A673 (cell line): Measurements from ENCODE around the gene HCK. TPM values are rescaled to one million over a fixed set of nuclear protein-coding genes. Genes with fewer than 3 reads are reported as not detected.

Source experiments
- BruUV-seq: library from RNA; stranded (reverse); fragments of 400-500 nt; replicated peaks from 2 replicates; lab custom pipeline; 2021; lab: Mats Ljungman, UMichigan
- CTCF ChIA-PET: fragments of 300-600 bp; sonication (Branson Sonifier 250); formaldehyde crosslinking; loops from one replicate; lab custom pipeline; 2022; ENCODE audit warnings: antibody characterized with exemption; lab: Charles Lee
- POLR2A ChIA-PET: fragments of 300-600 bp; sonication (Branson Sonifier 250); formaldehyde crosslinking; loops from one replicate; lab custom pipeline; 2022; ENCODE audit warnings: antibody characterized with exemption; ENCODE audit not compliant: low non-redundant PET; lab: Charles Lee
- DNase-seq: peaks from one replicate; pipeline ENCODE4 v3.0.0-alpha.2; 2015; ENCODE audit warnings: low spot score
- H3K27ac ChIP-seq: fragments of 200-600 bp; sonication (generic); 2 replicates; pipeline ENCODE4 v1.5.1; 2016; ENCODE audit warnings: mixed run types, low read depth, mild to moderate bottlenecking, mixed read lengths, antibody characterized with exemption, low read length; ENCODE audit not compliant: poor library complexity, severe bottlenecking
- H3K27me3 ChIP-seq: fragments of 200-600 bp; sonication (generic); replicated peaks from 2 replicates; pipeline ENCODE4 v1.6.1; 2017; ENCODE audit warnings: mixed run types, low read depth, mild to moderate bottlenecking, mixed read lengths, antibody characterized with exemption, low read length; ENCODE audit not compliant: insufficient read depth, poor library complexity
- H3K36me3 ChIP-seq: fragments of 200-600 bp; sonication (generic); 2 replicates; pipeline ENCODE4 v1.6.1; 2016; ENCODE audit warnings: mixed run types, mild to moderate bottlenecking, mixed read lengths, antibody characterized with exemption, low read length; ENCODE audit not compliant: insufficient read depth, poor library complexity, severe bottlenecking
- H3K4me1 ChIP-seq: fragments of 200-600 bp; sonication (generic); 2 replicates; pipeline ENCODE4 v1.6.1; 2017; ENCODE audit warnings: mixed run types, mild to moderate bottlenecking, mixed read lengths, antibody characterized with exemption, low read length; ENCODE audit not compliant: insufficient read depth, poor library complexity, severe bottlenecking
- H3K4me3 ChIP-seq: fragments of 200-600 bp; sonication (generic); 2 replicates; pipeline ENCODE4 v1.5.1; 2016; ENCODE audit warnings: low read depth, mixed run types, mild to moderate bottlenecking, mixed read lengths, low read length; ENCODE audit not compliant: poor library complexity, severe bottlenecking
- H3K9me3 ChIP-seq: fragments of 200-600 bp; sonication (generic); 2 replicates; pipeline ENCODE4 v1.6.1; 2016; ENCODE audit warnings: mixed run types, low read depth, mild to moderate bottlenecking, mixed read lengths, antibody characterized with exemption, low read length; ENCODE audit not compliant: poor library complexity, severe bottlenecking
- EZH2 ChIP-seq: fragments of 200-600 bp; sonication (generic); IDR thresholded peaks from 2 replicates; pipeline ENCODE4 v1.6.1; 2017; ENCODE audit warnings: borderline replicate concordance, low read depth, mild to moderate bottlenecking, mixed read lengths, antibody characterized with exemption, low read length; ENCODE audit not compliant: poor library complexity, severe bottlenecking
- intact Hi-C: fragments of 100-400 bp; cut with micrococcal nuclease; formaldehyde crosslinking; loops from one replicate; pipeline ENCODE4 v1.10.0; 2022; ENCODE audit not compliant: unreplicated experiment
- total RNA-seq: library from RNA; stranded (reverse); gene quantifications from 2 replicates; pipeline ENCODE4 v1.2.3, GENCODE V29; 2021
- TF ChIP-seq, protein P1 (sequence below): fragments of 300-800, 200-600 bp; sonication (generic); conservative IDR thresholded peaks from 2 replicates; pipeline ENCODE4 v1.5.1; 2017; ENCODE audit warnings: low read depth, mild to moderate bottlenecking, antibody characterized with exemption, low read length, moderate library complexity, mixed read lengths

HCK gene
- total RNA-seq, 1 experiment from 2014 or later, result not detected

DNA sequence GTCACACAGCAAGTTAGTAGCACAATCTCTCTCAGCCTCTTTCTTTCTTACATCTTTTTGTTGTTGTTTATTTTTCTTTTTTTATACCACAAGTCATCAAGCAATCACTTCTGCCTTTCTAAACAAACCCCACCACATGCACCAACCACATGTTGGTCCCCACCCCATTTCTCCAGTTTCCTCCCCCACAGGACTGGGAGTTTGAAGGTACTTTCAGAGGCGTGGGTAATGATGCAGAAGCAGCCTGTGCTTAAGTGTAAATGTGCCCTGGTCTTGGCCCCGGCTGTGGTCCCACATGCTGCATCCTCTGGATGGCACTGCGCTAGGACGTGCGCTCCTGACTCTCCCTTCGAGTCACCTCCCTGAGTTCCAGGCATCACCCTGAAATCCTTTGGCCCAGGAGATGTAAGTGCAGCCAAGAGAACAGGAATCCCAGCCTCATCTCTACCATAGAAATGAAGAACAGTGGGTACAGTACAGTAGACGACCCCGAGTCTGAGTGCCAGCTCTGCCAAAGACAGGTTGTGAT, 5.7 kb downstream of the HCK start:
- no peak for TF ChIP-seq EZH2
- TF ChIP-seq, protein P1, sequence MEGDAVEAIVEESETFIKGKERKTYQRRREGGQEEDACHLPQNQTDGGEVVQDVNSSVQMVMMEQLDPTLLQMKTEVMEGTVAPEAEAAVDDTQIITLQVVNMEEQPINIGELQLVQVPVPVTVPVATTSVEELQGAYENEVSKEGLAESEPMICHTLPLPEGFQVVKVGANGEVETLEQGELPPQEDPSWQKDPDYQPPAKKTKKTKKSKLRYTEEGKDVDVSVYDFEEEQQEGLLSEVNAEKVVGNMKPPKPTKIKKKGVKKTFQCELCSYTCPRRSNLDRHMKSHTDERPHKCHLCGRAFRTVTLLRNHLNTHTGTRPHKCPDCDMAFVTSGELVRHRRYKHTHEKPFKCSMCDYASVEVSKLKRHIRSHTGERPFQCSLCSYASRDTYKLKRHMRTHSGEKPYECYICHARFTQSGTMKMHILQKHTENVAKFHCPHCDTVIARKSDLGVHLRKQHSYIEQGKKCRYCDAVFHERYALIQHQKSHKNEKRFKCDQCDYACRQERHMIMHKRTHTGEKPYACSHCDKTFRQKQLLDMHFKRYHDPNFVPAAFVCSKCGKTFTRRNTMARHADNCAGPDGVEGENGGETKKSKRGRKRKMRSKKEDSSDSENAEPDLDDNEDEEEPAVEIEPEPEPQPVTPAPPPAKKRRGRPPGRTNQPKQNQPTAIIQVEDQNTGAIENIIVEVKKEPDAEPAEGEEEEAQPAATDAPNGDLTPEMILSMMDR, result no peak
- ChIA-PET CTCF (no interaction called here), POLR2A (no interaction called here)
- DNase-seq, result no peak
- H3K27me3 ChIP-seq, result peaks cover 46% of the 10 kb centered on the region
- BruUV-seq, result no TSS peak
- no peak overlapping the region for H3K4me3 ChIP-seq
- no peaks in the 10 kb centered on the region for H3K9me3 ChIP-seq
- no peaks in the 10 kb centered on the region for H3K4me1 ChIP-seq
- intact Hi-C loops, result no loop called here
- no peak overlapping the region for H3K27ac ChIP-seq
- no peaks in the 10 kb centered on the region for H3K36me3 ChIP-seq

DNA sequence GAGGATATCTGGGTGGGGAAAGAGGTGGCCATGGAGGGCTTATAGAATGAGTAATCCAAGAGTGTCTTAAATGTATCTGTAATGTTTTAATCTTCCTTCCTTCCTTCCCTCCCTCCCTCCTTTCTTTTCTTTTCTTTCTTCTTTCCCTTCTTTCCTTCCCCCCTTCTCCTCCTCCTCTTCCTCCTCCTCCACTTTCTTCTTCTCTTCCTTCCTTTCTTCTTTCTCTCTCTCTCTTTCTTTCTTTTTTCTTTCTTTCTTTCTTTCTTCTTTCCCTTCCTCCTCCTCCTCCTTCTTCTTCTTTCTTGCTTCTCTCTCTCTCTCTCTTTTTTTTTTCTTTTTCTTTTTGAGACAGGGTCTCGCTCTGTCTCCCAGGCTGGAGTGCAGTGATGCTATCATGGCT, 7.1 kb downstream of the HCK start:
- ChIA-PET CTCF (no interaction called here), POLR2A (no interaction called here)
- no peak for DNase-seq
- no peaks in the 10 kb centered on the region for H3K9me3 ChIP-seq
- H3K36me3 ChIP-seq, result no peaks in the 10 kb centered on the region
- intact Hi-C loops, result no loop called here
- H3K27ac ChIP-seq, result no peak overlapping the region
- H3K27me3 ChIP-seq, result peaks cover 36% of the 10 kb centered on the region
- TF ChIP-seq, protein P1, result no peak
- TF ChIP-seq EZH2, result no peak
- H3K4me1 ChIP-seq, result no peaks in the 10 kb centered on the region
- no TSS peak for BruUV-seq
- H3K4me3 ChIP-seq, result no peak overlapping the region

DNA sequence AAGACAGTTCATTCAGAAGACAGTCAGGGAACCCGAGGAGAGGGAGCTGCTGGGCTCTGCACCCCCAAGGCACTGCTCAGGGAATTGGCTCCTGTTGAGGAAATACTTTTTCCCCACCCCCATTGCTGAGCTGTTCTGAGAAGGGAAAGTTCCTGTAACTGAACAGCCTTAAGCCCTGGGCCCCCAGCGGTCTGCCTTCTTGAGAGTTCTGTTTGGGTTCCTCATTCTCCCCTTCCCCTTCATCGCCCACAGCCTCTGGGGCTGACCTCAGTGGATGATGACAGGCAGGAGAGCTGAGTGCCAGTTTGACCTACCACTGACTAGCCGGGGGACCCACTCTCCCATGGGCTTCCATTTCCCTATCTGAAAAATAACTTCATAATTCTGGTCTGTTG, 10.7 kb downstream of the HCK start:
- TF ChIP-seq, protein P1, result no peak
- TF ChIP-seq EZH2, result no peak
- intact Hi-C loops, result no loop called here
- Histone ChIP-seq H3K27ac (no peak overlapping the region), H3K27me3 (peaks cover 36% of the 10 kb centered on the region), H3K4me3 (no peak overlapping the region), H3K4me1 (no peaks in the 10 kb centered on the region), H3K36me3 (no peaks in the 10 kb centered on the region), H3K9me3 (no peaks in the 10 kb centered on the region)
- no peak for DNase-seq
- no TSS peak for BruUV-seq
- POLR2A ChIA-PET, result no interaction called here
- CTCF ChIA-PET, result no interaction called here
